GM19455 (cell line): ENCODE measurements around the gene GYS1.
A peak's percentile ranks its signal among the peaks of the same experiment; 100 is the strongest.
"Not testable (repeated sequence)": the region's sequence is repeated elsewhere in the genome, so short reads cannot be mapped to it uniquely, and the experiment has no call there.

Experiments
- ATAC-seq: cut with Tn5 transposase; IDR thresholded peaks from one replicate; pipeline ENCODE4 v1.9.1; 2021; ENCODE audit not compliant: unreplicated experiment

Gene GYS1

DNA sequence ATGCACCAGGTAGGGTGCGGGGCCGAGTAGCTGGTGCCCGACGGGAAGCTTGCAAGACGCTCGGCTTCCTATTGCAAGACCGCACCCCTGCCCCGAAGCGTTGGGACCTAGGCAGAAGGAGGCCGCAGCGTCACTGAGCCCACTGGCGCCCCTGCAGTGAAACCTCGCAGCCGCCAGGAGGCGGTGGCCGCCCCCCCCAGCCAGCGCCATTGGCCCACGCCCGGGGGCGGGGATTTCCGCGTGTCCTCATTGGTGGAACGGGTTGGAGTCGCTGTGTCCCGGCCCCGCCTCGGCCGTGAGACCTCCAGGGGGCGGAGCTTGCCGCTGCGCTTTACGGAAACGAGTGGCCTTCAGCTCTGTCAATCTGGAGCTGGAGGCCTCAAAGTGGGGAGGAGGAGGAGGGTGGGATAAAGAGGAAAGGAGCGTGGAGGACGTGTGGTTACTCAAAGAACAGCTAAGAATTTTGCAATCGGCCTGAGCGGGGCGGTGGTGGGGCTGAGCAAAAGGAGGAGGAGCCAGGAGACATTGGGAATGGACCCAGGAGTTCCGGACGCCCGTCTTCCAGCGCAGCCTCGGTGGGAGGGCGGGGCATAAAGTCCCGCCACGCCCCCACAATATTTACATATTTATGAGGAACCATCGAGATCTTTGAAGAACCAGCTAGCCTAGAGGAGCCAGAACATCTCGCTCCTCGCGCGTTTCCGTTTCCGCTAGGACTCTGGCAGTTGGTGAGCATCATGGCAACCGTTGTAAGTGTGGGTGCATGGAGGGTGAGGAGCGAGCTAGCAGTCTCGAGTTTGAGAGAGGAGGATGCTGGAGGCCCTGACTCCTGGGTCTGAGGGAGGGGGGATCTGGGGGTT is at the start of gene GYS1, which contains the start of gene RUVBL2:
Gene GYS1, minus strand, starts transcription at position 135 of the 860 bp plus-strand sequence. CDS start 197 bp downstream, outside the sequence.
Gene RUVBL2, plus strand, starts transcription at position 713 of the 860 bp plus-strand sequence. Its CDS starts 25 bp downstream, at position 738.
- peak; percentile 82 for ATAC-seq

DNA sequence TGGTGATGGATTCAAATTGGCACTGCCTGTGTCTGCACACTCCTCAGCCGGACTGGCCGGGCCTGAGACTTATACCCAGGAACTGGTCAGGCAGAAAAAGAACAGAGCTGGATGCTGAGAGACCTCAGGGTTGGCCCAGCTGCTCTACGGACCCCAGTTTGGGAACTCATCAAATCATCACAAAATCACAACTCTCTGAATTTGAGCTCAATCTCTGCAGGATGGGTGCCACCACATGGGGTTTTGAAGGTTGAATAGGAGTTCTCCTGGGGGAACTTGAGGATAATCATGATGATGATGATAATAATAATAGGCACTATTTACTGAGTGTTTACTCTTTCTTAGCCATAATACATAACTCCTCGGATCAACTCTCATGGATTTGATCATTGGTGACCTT is 49.6 kb upstream of the GYS1 start:
- ATAC-seq: not testable (repeated sequence)

DNA sequence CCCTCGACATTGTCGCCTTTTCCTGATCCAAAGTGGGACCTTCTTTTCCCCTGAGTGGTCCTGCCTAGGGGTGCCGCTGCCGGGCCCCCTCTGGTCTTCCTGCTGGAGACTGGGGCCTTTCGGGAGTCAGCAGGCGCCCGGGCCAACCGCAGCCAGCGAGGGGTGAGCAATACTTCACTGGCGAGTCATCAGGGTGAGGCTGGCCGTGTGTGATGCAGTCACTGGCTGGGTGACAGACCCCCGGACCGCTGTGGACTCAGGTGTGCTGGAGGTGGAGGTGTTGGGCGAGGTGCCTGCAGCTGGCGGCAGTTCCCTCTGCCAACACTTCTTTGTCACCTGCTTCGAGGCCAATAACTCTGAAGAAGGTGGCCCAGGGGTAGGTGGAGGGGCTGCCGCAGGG is 49.1 kb upstream of the GYS1 start:
- ATAC-seq: no peak

DNA sequence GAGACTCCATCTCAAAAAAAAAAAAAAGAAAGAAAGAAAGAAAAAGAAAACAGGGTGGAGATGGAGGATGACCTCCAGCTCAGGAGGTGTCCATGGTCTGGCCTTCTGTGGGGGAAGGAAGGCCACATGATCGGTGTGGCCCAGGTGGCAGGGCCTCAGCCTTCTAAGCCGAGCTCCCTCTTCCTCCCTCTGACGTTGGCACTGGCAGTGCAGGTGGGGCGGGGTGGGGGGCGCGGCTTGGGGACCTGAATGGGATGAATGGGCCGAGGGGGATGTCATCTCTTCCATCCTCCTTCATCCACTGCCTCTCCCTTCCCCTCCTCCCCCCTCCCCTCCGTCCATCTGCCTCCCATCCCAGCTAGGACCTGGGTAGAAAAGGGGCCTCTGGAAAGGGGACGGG is 46.6 kb upstream of the GYS1 start:
- not testable (repeated sequence) for ATAC-seq

DNA sequence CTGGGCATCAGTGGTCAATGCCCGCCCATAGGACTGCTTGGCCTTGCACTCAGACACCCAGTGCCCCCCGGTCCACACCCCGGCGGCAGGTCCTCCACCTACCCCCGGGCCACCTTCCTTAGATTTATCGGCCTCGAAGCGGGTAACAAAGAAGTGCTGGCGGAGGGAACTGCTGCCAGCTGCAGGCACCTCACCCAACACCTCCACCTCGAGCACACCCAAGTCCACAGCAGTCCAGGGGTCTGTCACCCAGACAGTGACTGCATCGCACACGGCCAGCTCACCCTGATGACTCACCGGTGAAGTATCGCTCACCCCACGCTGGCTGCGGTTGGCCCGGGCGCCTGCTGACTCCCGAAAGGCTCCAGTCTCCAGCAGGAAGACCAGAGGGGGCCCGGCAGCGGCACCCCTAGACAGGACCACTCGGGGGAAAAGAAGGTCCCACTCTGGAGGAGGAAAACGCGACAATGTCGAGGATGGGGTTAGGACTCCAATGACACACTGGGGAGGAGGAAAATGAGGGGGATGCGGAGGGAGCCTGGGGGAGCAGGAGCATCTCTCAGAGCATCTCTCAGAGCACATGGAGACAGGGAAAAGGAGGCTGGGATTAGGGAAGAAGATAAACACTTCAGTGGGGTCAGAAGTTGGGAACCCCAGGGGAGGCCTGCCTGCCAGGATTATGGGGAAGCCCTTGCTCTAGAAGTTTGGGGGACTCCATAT is 45.6 kb upstream of the GYS1 start:
- ATAC-seq: not testable (repeated sequence)

DNA sequence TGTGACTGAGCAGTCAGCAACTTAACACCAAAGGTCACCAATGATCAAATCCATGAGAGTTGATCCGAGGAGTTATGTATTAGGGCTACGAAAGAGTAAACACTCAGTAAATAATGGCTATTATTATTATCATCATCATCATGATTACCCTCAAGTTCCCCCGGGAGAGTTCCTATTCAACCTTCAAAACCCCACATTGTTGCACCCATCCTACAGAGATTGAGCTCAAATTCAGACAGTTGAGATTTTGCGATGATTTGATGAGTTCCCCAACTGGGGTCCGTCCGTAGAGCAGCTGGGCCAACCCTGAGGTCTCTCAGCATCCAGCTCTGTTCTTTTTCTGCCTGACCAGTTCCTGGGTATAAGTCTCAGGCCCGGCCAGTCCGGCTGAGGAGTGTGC is 45.0 kb upstream of the GYS1 start:
- ATAC-seq: not testable (repeated sequence)

DNA sequence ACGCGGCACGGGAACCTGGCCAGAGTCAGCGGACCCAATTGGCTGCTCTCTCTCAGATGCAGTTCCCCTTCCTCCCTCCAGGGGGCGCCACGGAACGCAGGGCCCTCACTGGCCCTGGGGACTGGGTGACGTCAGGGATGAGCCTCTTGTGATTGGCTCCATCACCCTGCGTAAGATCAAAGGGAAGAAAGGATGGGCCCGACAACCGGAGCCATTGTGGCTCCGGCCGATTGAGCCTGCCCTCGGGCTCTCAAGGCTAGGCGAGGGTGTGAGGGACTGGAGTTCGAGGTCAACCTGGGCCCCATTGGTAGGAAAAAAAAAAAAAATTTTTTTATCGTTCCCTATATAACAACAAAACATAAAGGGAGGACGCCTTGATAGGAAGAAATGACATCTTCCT is 43.7 kb upstream of the GYS1 start, which contains the start of gene CGB1:
Gene CGB1, minus strand, starts transcription at position 81 of the 400 bp plus-strand sequence. CDS start 184 bp downstream, outside the sequence.
- not testable (repeated sequence) for ATAC-seq

DNA sequence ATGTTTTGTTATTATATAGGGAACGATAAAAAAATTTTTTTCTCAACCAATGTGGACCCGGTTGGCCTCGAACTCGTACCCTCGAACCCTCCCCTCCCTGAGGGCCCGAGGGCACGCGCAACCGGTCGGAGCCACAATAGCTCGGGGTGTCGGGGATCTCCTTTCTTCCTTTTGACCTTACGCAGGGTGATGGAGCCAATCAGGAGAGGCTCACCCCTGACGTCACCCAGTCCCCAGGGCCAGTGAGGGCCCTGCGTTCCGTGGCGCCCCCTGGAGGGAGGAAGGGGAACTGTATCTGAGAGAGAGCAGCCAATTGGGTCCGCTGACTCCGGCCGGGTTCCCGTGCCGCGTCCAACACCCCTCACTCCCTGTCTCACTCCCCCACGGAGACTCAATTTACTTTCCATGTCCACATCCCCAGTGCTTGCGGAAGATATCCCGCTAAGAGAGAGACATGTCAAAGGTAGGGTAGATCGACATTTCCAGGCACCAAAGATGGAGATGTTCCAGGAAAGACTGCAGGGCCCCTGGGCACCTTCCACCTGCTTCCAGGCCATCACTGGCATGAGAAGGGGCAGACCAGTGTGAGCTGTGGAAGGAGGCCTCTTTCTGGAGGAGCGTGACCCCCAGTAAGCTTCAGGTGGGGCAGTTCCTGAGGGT is 38.7 kb upstream of the GYS1 start, which contains the start of gene CGB2:
Gene CGB2, plus strand, starts transcription at position 249 of the 660 bp plus-strand sequence. Its CDS starts 206 bp downstream, at position 455.
- not testable (repeated sequence) for ATAC-seq

DNA sequence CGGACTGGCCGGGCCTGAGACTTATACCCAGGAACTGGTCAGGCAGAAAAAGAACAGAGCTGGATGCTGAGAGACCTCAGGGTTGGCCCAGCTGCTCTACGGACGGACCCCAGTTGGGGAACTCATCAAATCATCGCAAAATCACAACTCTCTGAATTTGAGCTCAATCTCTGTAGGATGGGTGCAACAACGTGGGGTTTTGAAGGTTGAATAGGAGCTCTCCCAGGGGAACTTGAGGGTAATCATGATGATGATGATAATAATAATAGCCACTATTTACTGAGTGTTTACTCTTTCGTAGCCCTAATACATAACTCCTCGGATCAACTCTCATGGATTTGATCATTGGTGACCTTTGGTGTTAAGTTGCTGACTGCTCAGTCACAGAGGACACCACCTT is 37.2 kb upstream of the GYS1 start:
- ATAC-seq: not testable (repeated sequence)

DNA sequence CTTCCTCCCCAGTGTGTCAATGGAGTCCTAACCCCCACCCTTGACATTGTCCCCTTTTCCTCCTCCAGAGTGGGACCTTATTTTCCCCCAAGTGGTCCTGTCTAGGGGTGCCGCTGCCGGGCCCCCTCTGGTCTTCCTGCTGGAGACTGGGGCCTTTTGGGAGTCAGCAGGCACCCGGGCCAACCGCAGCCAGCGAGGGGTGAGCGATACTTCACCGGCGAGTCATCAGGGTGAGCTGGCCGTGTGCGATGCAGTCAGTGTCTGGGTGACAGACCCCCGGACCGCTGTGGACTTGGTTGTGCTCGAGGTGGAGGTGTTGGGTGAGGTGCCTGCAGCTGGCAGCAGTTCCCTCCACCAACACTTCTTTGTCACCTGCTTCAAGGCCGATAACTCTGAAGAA is 36.6 kb upstream of the GYS1 start:
- ATAC-seq: not testable (repeated sequence)

DNA sequence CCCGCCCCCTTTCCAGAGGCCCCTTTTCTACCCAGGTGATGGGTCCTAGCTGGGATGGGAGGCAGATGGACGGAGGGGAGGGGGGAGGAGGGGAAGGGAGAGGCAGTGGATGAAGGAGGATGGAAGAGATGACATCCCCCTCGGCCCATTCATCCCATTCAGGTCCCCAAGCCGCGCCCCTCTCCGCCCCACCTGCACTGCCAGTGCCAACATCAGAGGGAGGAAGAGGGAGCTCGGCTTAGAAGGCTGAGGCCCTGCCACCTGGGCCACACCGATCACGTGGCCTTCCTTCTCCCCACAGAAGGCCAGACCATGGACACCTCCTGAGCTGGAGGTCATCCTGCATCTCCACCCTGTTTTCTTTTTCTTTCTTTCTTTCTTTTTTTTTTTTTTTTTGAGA is 35.6 kb upstream of the GYS1 start:
- not testable (repeated sequence) for ATAC-seq

DNA sequence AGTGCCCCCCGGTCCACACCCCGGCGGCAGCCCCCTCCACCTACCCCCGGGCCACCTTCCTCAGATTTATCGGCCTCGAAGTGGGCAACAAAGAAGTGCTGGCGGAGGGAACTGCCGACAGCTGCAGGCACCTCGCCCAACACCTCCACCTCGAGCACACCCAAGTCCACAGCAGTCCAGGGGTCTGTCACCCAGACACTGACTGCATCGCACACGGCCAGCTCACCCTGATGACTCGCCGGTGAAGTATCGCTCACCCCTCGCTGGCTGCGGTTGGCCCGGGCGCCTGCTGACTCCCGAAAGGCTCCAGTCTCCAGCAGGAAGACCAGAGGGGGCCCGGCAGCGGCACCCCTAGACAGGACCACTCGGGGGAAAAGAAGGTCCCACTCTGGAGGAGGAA is 32.5 kb upstream of the GYS1 start:
- not testable (repeated sequence) for ATAC-seq

DNA sequence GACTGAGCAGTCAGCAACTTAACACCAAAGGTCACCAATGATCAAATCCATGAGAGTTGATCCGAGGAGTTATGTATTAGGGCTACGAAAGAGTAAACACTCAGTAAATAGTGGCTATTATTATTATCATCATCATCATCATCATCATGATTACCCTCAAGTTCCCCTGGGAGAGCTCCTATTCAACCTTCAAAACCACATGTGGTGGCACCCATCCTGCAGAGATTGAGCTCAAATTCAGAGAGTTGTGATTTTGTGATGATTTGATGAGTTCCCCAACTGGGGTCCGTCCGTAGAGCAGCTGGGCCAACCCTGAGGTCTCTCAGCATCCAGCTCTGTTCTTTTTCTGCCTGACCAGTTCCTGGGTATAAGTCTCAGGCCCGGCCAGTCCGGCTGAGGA is 32.0 kb upstream of the GYS1 start:
- not testable (repeated sequence) for ATAC-seq

DNA sequence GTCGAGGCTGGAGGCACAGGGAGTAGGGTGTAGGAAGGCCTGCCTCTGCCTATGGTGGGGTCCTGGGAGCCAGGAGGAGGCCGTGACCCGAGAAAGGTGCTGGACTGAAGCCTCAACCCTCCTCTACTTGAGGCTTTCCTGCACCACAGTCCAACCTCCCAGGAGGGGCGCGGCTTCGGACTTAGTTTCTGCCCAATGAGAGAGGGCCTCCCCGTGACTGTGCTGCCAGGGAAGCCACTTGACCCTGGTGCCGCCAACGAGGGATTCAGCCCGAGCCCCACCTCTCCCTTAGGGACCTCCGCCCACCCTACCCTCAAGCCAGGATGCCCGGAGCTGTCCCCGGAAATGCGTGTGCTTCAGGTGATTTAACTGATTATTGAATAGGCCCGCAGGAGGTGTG is 31.1 kb upstream of the GYS1 start, which contains the start of gene CGB3:
Gene CGB3, minus strand, starts transcription at position 101 of the 400 bp plus-strand sequence. CDS start 362 bp downstream, outside the sequence.
- not testable (repeated sequence) for ATAC-seq

DNA sequence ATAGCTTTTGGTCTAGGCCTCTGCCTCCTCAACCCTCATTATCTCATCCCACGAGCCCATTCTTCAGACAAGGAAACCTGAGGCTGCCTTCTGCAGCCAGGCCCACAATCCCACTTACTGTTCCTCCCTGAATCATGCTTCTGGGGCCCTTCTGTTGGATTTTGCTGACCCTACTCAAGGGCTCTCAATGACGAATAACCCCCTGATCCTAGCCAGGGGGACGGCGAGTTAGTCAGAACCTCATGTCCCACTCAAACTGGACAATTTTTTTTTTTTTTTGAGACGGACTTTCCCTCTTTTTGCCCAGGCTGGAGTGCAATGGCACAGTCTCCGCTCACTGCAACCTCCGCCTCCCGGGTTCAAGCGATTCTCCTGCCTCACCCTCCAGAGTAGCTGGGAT is 29.0 kb upstream of the GYS1 start:
- no peak for ATAC-seq

DNA sequence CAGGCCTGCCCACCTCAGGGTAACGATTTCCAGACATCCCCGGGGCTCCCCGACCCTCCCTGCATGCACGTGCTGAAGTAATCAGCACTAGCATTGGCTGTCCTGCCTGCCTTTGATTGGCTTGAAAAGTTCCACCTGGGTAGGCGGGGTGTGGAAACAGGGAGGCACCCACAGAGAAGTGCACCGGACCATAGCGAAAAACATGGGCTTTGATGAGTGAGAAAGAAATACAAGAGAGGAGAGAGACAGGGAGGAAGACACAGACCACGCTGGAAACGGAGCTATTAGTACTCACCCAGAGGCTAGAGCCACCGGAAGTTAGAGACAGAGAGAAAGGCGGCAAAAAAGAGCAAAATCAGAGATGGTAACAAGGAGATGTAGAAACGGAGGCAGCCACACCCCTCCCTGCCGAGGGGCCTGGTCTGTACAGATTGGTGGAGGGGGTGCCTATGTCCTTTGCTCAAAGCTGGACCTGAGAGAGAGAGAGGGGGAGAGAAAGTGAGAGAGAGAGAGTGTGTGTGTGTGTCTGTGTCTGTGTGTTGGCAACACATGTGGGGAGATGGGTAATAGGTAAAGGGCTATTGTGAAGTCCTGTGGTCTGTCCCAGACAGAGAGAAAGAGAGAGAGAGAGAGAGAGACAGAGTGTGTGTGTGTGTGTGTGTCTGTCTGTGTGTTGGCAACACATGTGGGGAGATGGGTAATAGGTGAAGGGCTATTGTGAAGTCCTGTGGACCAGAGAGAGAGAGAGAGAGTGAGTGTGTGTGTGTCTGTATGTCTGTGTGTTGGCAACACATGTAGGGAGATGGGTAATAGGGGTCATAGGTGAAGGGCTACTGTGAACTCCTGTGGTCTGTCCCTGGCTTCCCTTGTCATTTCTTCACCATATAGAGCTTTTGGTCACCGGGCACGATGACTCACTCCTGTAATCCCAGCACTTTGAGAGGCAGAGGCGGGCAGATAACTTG is 28.1 kb upstream of the GYS1 start:
- no peak for ATAC-seq

DNA sequence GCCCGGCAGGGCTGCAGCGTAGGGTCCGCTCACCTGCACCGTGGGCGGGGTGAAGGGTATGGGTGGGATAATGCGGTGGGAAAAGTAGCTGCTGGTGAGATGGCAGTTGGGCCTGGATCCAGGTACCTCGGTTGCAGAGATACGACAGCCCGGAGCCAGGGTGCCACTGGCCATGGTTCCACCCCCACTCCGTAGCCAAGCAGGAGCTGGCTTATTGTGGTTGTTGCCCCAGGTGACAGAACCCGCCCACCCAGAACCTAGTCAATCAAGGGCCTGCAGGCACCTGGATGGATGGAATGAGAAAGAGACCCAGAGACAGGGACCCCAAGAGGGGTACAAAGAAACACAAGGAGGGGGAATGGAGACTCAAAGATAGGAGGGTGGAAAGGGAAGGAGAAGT is 27.2 kb upstream of the GYS1 start:
- no peak for ATAC-seq

DNA sequence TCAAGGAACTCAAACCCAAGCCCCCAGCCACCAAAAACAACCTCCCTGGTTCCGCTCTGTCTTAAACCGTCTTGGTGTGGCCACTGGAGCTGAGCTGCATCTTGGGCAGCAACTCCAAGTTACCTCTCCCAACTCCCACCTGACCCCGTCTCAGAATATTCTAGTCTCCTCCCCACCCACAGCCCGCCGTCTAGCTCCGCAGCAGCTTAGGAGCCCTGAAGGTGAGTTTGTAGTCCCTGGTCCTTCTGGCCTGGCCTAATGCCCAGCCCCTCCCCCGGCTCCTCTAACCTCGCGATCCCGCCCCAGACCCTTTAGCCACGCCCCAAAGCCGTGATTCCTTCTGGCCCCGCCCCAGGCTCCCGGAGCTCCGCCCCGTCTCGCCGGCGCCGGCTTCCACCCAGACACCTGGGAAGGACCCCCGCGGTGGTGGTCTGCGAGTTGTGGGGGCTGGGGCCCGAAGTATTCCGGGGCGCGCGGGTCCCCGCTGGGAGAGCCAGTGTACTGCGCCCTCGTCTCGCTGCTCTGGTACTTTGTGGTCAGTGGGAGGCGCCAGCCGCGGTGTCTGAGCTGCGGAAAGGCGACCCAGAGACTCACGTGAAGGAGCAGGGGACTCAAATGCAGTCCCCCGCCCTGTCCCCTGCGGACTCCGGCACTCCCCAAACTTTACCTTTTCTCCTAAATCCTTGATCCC is 26.3 kb upstream of the GYS1 start:
- no peak for ATAC-seq
